ENCODE measurements around the gene ACTA1.
"Not testable (repeated sequence)": the region's sequence is repeated elsewhere in the genome, so short reads cannot be mapped to it uniquely, and the experiment has no call there.

The ACTA1 gene

DNA sequence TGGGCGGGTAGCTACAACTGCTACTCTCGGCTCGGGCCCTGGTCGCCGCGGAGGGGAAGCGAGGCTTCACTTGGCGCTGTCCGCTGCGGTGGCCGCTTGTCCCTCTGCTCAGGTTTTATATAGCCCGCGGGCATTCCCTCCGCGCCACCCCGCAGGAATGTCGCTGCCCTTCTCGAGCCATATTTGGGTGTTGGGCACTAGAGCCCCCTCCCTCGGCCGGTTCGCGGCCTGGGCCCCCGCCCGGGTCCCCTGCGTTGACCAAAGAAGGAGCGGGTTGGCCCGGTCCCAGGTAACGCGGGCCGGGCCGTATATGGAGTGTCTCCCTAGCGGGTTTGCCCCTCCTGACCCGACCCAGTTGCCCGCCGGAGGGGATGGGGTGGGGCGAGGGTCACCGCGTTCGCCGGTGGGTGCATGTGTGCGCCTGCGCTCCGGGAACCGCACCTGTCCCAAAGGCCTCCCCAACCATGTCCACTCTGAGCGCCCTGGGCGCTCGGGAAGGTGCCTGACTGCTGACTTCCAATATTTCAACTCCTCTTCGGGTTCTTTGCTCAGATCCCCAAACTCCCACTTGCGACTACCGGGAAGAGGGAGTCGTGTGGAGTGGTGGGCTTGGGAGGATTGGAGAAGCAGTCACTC is at the start of gene ACTA1:
Gene ACTA1, minus strand, starts transcription at position 90 of the 636 bp plus-strand sequence. CDS start 979 bp downstream, outside the sequence.
- no peak for DNase-seq (ENCODE audit: low spot score)

DNA sequence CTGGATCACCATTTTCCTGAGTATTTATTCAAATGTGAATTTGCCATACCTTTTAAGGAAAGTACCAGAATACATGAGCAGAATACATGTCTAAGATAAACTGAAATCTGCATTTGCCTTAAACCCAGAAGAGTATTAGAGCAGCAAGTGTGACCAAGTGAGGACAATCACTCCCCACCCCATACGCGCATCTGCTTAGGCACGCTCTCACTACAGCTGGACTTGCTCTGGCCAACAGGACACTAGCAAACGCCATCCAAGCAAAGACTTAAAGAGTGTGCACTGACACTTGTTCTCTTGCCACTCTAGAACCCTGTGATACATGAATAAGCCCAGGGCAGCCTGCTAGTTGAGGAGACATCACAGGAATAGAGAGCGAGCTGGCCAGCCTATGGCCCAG is 48.6 kb upstream of the ACTA1 start:
- DNase-seq (ENCODE audit: low spot score): no peak

DNA sequence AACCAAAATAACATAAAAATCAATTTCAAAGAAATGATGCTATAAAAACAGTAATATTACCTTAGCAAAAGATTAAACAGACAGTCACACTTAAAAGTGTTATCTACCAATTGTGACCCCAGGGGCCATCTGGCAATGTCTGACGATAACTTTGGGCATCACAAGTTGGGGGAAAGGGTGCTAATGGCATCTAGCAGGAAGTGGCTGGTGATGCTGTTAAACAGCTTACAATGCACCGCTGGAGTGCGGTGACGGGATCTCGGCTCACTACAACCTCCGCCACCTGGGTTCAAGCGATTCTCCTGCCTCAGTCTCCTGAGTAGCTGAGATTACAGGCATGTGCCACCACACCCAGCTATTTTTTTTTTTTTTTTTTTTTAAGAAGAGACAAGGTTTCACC is 46.6 kb upstream of the ACTA1 start:
- DNase-seq (ENCODE audit: low spot score): no peak

DNA sequence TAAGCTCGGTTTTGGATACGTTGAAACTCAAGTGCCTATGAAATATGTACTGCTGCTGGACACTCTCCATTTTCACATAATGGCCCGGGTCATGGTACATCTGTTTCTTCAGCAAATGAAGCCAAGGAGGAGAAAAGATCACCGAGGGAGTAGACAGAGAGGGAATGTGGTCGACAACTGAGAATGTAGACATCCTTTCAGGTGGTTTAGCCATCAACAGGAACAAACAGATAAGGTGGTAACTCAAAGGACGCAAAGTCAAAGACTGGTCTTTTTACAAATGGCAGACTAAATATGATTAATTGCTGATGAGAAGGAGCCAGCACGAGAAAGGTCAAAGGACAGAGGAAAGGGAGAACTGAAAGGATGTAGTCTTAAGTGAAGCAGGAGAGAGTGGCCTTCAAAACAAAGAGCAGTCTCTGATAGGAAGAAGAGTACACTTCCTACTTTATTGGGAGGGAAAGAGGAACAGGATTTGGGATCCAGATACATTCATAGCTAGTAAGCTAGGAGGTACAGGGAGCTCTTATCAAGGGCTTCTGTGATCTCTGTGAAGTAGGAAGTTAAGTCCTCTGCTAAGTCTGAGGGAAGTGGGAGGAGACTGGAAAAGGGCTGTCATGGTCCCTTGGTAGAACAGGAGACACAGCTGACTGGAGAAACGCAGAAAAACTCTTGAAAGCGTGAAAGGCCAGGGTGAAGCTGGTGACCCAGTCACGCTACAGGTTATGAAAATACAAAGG is 45.9 kb upstream of the ACTA1 start:
- no peak for DNase-seq (ENCODE audit: low spot score)

DNA sequence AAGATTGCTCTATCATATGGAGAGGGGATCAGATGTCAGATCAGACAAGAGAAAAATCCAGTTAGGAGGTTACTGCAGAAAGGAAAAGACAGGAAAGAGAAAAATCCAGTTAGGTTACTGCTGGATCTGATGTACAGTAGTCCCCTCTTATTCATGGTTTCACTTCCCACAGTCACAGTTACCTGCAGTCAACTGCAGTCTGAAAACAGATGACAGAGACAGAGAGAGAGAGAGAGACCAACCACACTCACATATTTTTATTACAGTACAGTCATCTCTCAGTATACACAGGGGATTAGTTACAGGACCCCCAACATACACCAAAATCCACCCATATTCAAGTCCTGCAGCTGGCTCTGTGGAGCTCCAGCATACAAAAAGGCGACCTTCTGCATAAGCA is 45.0 kb upstream of the ACTA1 start:
- DNase-seq (ENCODE audit: low spot score): no peak

DNA sequence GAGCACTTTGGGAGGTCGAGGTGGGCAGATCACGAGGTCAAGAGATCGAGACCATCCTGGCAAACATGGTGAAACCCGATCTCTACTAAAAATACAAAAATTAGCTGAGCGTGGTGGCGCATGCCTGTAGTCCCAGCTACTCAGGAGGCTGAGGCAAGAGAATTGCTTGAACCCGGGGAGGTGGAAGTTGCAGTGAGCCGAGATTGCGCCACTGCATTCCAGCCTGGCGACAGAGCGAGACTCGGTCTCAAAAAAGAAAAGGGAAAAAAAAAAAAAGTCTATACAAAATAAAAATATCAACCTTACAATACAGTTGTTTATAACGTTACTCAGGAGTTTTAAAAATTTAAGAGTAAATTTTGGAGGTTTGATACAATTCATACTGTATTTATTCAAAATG is 42.0 kb upstream of the ACTA1 start:
- not testable (repeated sequence) for DNase-seq (ENCODE audit: low spot score)

DNA sequence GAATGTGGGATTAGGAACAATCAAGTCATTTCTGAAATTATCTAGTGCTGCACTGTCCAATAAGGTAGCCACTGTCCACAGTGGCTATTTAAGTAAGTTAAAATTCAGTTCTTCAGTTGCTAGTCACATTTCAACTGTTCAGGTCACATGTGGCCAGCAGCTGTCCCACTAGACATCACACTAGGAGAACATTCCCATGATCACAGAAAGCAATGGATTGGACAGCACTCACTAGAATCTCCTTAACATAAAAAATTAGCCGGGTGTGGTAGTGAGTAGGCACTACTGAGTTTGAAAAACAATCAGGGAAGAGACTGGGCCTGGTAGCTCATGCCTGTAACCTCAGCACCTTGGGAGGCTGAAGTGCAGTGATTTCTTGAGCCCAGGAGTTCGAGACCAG is 40.6 kb upstream of the ACTA1 start:
- DNase-seq (ENCODE audit: low spot score): no peak

DNA sequence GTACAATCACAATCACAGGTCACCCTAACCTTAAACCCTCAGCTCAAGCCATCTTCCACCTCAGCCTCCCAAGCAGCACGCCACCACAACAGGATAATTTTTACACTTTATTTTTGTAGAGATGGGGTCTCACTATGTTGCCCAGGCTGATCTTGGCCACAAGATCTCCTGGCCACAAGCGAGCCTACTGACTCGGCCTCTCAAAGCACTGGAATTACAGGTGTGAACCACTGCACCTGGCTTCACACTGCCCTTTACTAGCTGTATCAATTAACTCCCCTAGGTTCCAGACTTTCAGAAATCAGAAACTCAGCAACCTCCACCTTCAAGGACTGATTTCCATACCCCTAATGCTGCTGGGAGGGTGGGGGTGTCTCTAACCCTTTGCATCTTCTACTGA is 37.3 kb upstream of the ACTA1 start:
- DNase-seq (ENCODE audit: low spot score): no peak

DNA sequence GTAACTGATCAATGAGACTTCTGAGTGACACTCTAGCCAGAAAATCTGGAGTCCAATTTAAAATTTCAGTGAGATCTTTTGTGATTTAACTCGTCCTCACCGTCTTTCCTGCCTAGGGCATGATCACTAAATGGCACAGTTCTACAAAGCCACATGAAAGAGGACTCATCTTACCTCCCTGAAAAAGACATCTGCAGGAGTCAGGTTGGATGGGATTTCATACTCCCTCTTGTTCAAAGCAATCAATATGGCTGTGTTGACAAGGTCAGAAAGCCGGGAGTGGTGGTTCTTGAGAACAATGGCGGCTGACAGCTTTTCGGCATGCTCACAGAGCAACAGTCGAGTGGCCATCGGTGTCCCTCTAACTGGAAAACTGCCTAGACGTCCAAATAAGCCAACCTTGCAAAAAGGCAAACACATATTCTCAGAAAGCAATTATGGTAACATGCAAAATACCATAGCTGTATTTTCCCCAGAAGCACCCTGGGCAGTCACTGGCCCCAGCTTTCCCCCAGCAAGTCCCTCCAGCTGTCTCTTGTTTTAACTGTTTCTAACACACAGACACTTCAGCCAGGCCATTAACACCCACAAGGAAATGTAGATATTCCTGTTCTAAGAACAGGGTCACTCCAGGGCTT is 36.6 kb upstream of the ACTA1 start:
- DNase-seq (ENCODE audit: low spot score): no peak

DNA sequence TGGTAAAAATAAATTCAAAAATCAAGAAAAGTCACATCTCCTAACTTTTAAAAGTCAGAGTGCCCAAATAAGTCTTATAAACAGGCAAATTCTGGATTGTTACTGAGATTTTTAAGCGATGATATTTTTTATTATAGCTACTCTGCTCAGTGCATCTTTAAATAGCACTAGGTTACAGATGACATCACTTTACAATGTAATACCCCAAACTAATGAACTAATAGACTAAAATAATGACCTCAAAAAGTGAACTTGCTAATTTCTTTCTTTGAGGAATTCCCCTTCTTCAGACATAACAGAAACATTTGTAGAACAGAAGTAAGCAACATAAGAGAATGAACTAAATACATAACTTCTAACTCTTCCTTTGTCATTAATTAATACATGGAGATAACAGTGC is 33.0 kb upstream of the ACTA1 start:
- DNase-seq (ENCODE audit: low spot score): no peak

DNA sequence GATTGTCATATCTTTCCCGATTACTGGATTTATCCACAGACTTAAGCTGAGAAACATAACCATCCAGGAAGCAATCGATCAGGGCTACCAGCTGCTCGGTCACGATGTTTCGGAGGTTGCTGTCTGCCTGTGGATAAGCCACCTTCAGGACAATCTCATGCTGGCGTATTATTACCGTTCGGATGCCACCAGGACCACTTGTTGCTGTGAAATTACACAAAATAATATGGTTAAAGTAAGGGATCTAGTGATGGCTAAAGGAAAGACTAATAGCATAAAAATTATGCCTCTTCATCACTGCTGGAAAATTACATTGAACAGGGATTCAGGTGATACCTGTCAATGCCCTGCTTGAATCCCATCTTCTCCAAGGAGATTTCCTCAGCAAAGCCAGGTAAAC is 30.8 kb upstream of the ACTA1 start:
- no peak for DNase-seq (ENCODE audit: low spot score)

DNA sequence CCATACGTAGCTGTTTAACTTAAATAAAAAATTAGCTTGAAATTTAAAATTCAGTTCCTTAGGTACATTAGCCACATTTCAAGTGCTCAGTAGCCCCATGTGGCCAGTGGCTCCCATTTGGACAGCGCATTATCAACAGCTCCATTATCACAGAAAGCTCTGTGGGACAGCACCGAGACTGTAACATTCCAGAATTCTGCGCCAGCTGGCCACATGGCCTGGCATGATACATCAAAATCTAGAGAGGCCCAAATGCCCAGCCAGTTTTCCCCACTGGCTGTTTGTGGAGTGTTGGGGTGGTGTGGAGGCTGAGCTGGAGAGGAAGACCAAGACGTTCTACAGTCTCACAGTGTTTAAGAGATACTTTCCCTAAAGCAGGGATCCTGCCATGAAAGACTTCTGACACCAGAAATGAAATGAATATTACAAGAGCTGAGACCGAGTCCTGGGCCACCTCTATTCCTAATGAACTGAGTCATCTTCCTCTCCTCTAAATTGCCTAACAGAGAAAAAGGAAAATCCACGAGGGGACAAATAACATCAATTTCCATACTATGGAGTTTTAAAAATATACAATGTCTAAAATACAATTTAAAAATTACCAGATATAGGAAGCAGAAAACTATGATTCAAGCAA is 27.3 kb upstream of the ACTA1 start:
- DNase-seq (ENCODE audit: low spot score): no peak

DNA sequence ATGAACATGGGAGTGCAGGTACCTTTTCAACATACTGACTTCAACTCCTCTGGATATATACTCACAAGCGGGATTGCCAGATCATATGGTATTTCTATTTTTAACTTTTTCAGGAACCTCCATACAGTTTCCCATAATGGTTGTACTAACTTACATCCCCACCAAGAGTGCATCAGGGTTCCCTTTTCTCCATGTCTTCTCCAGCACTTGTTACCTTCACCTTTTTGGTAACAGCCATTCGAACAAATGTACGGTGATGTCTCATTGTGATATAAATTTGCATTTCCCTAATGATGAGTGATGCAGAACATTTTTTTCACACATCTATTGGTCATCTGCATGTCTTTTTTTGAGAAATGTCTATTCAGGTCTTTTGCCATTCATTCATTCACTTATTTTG is 25.9 kb upstream of the ACTA1 start:
- DNase-seq (ENCODE audit: low spot score): no peak

DNA sequence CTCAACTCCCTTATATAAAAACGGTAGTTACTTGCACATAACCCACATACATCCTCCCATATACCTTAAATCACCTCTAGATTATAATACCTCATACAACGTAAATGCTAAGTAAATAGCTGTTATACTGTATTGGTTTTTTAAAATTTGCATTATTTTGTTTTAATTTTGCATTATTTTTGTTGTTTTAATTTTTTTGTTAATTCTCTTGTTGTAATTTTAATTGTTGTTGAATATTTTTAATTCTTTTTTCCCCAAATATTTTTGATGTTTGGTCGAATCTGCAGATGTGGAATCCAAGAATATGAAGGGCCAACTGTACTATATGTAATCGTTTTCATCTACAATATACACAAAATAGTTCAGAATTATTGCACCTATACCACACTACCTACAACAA is 23.5 kb upstream of the ACTA1 start:
- no peak for DNase-seq (ENCODE audit: low spot score)

DNA sequence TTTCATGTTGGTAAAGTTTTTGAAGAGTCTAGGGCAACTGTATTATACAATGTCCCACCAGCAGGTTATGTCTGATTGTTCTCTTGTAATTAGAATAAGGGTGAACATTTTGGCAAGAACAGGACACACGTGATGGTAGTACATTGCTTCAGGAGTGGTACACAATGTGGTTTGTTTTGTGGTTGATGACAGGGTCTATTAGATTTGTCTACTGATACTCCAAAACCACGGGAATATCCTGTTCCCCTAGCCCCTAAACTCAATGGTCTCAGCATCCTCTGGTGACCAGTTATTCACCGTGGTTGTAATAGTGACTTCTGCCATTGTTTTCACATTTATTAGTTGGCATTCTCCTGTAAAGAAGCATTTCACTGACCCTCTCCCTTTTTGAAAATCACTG is 22.1 kb upstream of the ACTA1 start:
- DNase-seq (ENCODE audit: low spot score): no peak

DNA sequence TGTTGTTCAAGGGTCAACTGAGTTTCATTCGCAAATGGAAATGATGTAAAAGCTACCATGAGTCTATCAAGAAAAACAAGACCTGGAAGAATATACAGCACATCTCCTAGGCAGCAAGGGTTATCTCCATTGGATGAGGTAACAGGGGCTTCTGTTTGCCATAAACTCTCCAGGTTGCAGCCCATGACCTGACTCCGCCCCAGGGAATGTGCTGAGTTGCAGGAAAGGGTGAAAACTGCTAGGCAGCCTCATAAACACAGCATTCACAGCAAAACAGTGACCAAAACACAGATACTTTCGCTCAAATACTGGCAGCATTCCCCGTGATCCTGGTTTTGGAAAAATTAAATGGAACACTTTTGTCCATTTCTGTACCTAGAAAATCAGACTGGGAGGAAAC is 20.2 kb upstream of the ACTA1 start:
- DNase-seq (ENCODE audit: low spot score): no peak

DNA sequence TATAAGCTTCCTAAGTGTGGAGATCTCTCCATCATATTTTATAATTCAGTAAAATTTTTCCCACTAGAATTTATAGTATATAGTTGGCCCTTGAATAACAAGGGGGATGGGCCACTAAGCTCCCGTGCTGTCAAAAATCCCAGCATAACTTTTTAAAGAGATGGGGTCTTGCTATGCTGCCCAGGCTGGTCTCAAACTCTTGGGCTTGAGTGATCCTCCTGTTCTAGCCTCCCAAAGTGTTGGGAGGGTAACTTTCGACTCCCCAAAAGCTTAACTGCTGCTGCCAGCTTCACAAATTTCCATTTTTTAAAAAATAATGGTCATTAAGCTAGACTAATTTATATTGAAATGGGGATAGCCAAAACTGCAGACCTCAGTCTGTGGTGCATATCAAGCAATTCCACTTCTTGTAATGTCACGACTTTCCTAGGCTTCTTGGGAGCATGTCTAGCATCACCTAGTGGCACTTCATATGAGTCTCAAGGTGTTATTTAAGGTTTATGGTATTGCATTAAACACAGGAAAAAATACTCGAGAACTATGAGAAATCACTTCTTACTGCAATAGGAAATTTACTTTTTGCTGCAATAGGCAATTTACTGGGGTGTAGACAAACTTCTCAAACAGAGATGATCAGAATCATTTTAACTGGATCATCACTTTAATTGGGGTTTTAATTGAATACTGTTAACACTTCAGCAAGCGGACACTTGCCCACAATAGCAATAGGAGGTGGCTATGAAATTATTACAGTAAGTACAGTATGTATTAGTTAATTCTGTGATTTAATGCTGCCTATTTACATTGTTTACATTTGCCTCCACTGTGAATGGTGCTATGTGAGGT is 19.3 kb upstream of the ACTA1 start:
- peak; percentile 51 for DNase-seq (ENCODE audit: low spot score)

DNA sequence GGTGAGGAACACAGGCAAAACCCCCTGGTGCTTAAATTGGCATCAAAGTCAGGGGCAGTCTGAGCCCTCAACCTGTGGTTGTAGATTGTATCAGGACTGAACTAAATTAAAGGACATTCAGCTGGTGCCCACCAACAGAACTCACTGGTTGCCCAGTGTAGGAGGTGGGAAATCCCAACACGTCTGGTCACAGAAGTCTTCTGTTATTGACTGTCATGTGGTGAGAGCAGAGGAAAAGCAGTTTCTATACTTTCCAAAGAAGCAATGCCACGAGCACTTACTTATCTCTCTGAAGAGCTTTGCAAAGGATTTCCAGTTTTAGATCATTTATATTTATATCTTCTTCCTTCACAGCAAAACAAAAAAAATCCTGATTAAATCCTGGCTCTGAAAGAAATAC is 15.0 kb upstream of the ACTA1 start:
- no peak for DNase-seq (ENCODE audit: low spot score)

DNA sequence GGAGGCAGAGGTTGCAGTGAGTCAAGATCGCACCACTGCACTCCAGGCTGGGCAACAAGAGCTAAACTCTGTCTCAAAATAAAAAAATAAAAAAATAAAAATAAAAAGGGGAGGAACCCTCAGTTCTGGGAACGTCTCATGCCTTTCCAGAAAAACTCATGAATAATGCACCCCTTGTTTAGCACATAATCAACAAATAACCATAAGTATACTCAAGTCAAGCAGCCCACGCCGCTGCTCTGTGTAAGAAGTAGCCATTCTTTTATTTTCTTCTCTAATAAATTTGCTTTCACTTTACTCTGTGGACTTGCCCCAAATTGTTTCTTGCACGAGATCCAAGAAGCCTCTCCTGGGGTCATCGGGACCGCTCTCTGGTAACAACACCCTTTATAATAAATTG is 14.5 kb upstream of the ACTA1 start:
- no peak for DNase-seq (ENCODE audit: low spot score)

DNA sequence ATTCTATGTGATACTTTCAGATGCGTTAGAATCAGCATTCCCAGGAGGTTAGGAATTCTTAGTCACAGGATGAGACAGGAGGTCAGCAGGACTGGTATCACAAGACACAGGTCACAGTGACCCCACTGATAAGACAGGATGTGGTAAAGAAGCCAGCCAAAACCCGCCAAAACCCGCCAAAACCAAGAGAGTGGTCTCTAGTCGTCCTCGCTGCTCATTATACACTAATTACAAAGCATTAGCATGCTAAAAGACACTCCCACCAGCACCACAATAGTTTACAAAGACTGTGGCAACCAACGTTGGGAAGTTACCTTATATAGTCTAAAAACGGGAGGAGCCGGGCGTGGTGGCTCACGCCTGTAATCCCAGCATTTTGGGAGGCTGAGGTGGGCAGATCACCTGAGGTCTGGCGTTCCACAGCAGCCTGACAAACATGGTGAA is 13.9 kb upstream of the ACTA1 start:
- DNase-seq (ENCODE audit: low spot score): no peak

DNA sequence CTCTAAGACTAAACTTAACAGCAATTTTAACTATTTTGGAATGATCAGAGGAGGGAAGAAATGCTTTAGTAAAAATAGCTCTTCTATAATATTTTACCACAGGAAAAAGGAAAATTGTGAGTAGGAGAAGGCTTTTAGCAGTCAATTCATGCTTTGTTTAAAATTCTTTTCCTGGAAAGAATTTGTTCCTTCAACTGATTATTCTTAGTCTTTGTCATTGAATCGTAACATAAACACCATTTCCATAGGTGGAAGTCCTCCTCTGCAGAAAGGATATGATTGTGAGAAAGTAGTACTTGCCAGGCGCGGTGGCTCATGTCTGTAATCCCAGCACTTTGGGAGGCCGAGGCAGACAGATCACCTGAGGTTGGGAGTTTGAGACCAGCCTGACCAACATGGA is 11.9 kb upstream of the ACTA1 start:
- DNase-seq (ENCODE audit: low spot score): no peak

Data from RKO (cell line).